GM08714 (cell line): ENCODE results near the gene C1QL1.

Source experiments
- H3K4me3 ChIP-seq: fragments of 200-500 bp; sonication (Bioruptor generic); 2 replicates; pipeline ENCODE4 v1.5.1; 2014; ENCODE audit warnings: mild to moderate bottlenecking, low read length, inconsistent platforms
- ZNF274 ChIP-seq: IDR thresholded peaks from 2 replicates; pipeline ENCODE4 v1.6.1; 2012; ENCODE audit warnings: mild to moderate bottlenecking, low read depth, low read length

Gene C1QL1

DNA sequence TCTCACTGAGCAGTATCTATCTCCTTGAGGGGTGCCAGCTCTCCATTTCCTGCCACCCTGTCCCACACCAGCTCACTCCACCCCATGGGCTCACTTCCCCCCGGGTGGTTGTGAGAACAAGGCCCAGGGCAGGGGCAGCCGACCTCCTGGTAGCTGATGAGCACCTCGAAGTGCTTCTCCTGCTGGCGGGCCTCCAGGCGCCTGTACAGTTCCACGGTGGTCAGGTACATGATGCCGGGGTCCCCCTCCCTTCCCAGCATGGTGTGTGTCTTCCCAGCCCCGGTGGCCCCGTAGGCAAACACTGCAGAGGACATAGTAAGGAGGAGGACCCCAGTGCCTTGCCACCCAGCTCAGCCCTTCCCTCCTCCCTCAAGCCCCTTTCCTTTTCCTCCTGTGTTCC is 33.0 kb downstream of the C1QL1 start:
- TF ChIP-seq ZNF274, result no peak

GRCh38 chr17:44934745-44935105 is 33.4 kb downstream of the C1QL1 start:
- TF ChIP-seq ZNF274, result no peak
- H3K4me3 ChIP-seq, result no peak overlapping the region

More for the DNA sequence above, 33.0 kb downstream of the C1QL1 start:
- no peak overlapping the region for H3K4me3 ChIP-seq

DNA sequence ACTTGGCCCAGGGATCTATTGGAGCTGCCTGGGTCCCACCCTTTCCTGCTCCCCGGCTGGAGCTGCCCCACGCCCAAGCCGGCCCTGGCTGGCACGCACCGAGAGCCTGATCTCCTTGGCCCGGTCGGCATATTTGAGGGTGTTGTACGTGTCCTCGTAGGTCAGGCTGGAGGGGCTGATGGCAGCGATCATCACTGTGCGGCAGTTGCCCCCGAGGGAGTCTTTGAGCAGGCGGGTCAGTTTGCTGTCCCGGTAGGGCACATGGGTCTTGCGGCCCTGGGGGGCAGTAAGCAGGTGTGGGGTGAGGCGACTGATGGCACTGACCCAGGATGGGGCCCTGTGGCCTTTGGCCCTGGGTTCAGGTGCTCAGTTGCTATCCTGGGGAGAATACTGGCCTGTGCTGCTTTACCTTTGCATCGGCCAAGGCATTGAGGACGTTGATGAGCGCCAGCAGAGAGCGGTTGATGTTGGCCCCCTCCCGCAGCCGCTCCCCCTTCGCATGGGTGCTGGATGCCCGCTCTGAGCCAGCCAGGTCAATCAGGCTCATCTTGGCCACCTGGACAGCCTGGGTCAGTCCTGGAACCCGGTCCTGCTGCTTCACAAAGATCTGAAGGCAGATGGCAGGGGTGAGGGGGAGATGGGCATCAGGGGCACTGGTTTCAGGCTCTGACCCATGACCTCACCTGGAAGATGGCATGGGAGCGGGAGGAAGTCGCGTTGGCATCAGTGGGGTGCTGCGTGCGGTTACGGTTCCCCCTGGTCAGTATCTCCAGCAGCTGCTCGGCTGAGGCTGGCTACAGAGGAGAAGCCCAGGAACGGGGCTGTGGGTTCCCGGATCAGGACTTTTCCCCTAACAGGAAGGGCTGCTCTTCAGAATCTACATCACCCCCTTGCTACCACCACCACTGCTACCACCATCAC is 34.0 kb downstream of the C1QL1 start:
- H3K4me3 ChIP-seq, result no peak overlapping the region
- TF ChIP-seq ZNF274, result no peak

DNA sequence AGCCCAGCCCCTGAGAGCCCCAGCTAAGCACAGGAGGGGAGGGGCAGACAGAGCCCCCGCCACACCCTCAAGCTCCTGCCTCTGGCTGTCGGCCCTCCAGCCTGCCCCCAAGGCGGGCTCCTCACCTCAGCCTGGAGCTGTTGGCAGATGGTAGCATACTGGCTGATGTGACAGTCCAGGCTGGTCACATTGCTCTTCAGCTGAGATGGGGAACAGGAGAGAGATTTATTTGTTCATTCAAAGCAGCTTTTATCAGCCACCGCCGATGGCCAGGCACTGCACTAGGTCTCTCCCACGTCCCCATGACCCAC is 35.4 kb downstream of the C1QL1 start:
- no peak overlapping the region for H3K4me3 ChIP-seq
- no peak for TF ChIP-seq ZNF274

GRCh38 chr17:44932096-44932786 is 35.9 kb downstream of the C1QL1 start:
- H3K4me3 ChIP-seq, result no peak overlapping the region
- TF ChIP-seq ZNF274, result no peak

DNA sequence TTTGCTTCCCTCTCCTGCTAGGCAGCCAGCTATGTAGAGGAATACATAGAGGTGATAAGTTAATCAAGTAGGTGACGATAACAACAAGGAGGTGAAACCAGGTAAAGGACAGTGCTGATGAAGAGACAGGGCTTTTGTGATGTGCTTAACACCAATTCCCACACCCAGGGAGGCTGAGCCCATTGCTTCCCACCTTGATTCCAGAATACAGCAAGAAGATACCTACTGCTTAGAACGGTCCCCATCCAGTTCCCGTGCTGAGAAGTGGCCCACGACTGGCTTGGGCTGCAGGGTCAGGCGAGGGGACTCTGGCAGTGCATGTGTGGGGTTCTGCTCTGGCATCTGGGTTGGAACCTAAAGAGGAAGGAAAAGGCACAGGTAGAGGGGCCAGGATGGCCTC is 36.7 kb downstream of the C1QL1 start:
- H3K4me3 ChIP-seq, result no peak overlapping the region
- no peak for TF ChIP-seq ZNF274

GRCh38 chr17:44930667-44931066 is 37.4 kb downstream of the C1QL1 start:
- no peak for TF ChIP-seq ZNF274
- no peak overlapping the region for H3K4me3 ChIP-seq

DNA sequence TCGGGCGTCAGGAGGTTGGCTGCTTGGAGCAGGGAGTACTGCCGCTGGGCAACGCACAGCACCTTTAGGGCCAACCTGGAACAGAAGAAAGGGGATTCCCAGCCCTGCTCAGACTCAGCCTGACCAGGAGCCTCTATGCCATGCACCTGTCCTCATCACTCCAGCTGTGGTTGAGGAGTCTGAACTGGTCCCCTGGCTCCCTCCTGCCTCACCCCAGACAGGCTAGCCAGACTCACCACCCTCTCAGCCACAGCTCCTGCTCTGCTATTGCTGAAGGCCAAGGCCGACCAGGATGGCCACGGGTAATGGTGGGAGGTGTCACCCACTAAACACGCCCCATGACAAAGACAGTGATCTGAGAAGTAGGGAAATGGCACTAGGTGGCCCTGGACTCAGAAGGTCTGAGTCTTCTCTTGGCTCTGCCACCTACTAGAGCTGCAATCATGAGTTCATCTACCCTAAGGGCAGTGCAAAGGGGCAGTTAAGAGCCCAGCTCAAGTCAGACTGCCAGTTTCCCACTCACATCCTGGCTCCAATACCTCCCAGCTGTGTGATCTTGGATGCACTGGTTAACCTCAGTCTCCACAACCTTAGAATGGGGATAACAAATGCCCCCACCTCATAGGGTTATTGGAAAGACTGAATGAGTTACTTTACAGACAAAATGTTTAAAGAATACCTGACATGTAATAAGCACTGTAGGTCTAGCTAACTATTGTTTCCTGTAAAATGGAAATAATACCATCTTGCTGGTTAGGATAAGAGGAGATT is 39.0 kb downstream of the C1QL1 start:
- TF ChIP-seq ZNF274, result no peak
- H3K4me3 ChIP-seq, result no peak overlapping the region

DNA sequence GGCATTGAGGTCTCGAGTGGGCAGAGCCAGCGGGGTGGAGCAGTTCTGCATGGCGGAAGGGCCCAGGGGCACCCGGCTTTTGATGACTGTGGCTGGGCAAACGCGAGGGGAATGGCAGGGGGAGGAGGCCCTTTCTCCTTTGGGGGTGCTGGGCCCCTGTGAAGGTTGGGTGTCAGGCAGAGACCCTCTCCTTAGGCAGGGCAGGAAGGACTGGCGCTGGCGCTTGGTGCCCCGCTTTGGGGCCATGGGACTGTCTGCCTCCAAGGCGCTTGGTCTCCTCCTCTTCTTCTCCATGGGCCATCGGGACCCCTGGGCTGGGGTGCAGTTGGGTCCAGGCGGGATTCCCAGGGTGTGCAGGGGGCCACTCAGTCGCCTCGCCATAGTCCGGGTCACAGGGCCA is 40.0 kb downstream of the C1QL1 start:
- no peak overlapping the region for H3K4me3 ChIP-seq
- TF ChIP-seq ZNF274, result no peak

GRCh38 chr17:44927696-44928095 is 40.4 kb downstream of the C1QL1 start:
- H3K4me3 ChIP-seq, result no peak overlapping the region

GRCh38 chr17:44926821-44927525 is 41.1 kb downstream of the C1QL1 start:
- TF ChIP-seq ZNF274, result no peak
- no peak overlapping the region for H3K4me3 ChIP-seq

More at GRCh38 chr17:44927696-44928095, 40.4 kb downstream of the C1QL1 start:
- no peak for TF ChIP-seq ZNF274

DNA sequence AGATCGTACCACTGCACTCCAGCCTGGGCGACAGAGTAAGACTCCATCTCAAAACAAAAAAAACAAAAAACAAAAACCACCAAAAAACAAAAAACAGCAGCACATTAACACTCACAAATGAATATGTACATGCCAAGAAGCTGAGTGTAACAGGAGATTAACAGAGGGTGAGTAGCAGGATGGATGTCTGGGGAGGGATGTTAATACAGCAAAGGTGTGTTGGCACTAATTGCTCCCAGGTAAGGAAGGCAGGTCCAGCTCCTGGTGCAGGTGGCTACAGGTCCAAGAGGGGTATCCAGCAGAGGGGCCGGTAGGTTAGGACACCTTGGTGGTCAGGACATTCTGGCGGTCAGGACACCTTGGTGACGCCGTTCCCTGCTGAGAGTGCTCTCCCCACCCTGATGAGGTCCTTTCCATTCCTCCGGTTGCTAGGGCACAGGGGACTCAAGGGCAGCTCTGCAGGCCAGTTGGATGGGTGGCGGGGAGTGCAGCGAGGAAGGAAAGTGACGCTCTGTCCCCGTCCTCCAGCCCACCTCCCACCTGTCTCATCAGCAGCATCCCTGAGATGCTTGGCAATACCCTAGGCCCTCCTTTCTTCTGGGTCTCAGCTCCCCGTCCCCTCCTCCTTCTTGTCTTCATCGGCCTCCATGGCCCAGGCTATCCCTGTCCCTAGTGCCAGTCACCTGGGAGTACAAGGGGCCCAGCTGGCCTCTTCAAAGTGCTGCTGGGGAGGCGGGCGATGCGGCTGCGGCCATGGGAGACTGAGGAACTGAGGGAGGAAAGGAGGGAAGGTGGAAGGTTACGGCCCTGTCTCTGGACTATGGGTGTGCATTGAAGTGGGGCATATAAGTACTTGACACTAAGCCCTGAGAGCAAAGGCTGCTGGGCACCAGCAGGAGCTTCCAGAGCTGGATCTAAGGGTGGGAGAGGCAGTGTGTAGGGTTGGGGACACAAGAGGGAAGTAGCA is 42.1 kb downstream of the C1QL1 start:
- no peak overlapping the region for H3K4me3 ChIP-seq
- TF ChIP-seq ZNF274, result no peak

DNA sequence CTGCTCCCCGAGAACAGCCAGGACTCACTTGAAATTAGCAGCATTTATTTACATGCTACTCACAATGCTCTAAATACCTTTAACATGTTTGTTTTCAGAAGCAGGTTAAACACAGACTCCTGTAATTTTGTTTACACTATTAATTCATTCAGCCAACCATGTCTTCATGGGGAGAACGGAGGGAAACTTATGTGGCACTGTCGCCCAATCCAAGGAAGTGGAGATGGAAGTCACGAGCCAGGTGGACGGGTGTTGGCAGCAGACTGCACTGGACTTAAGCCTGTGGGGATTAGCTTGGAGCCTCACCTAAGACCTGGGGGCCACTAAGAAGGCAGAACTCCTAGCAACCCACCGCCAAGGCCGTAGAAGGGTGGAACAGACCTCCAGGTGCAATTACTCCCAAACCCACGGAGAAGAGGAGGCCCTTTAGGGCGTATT is 44.0 kb downstream of the C1QL1 start:
- no peak for TF ChIP-seq ZNF274
- H3K4me3 ChIP-seq, result no peak overlapping the region
